ENCODE results near the gene DRC1.
"Not testable (repeated sequence)": the region's sequence is repeated elsewhere in the genome, so short reads cannot be mapped to it uniquely, and the experiment has no call there.

DRC1 gene

GRCh38 chr2:26465981-26466471 lies 64.3 kb downstream of the DRC1 start:
- no peak overlapping the region for H3K27ac ChIP-seq (ENCODE audit: low read depth, low read length)

GRCh38 chr2:26466662-26467310 lies 65.1 kb downstream of the DRC1 start:
- H3K9me3 ChIP-seq (ENCODE audit: control insufficient read depth in 5 of 5, low read length in 5 of 5) = peaks cover 5 to 14% (median 11%) of the 10 kb centered on the region in 5 donors
- no peak overlapping the region for H3K27ac ChIP-seq (ENCODE audit: low read depth, low read length)
- H3K27me3 ChIP-seq (ENCODE audit: control insufficient read depth in 5 of 5, insufficient read depth in 4 of 5, low read length in 5 of 5) = no peaks in the 10 kb centered on the region
- H3K36me3 ChIP-seq (ENCODE audit: control insufficient read depth in 5 of 5, insufficient read depth in 5 of 5, low read length in 5 of 5) = peaks cover 0 to under 1% (median 0%) of the 10 kb centered on the region in 5 donors
- peaks cover 0 to 18% (median 12%) of the 10 kb centered on the region in 5 donors for H3K4me1 ChIP-seq (ENCODE audit: control insufficient read depth in 5 of 5, insufficient read depth in 5 of 5, low read length in 5 of 5)
- H3K9ac ChIP-seq (ENCODE audit: low read length in 5 of 5) = no peak overlapping the region
- H3K4me3 ChIP-seq (ENCODE audit: low read depth in 1 of 5, low read length in 5 of 5) = no peak overlapping the region

More at GRCh38 chr2:26465981-26466471, 64.3 kb downstream of the DRC1 start:
- Histone ChIP-seq H3K9ac (ENCODE audit: low read length in 5 of 5) (no peak overlapping the region), H3K4me1 (ENCODE audit: control insufficient read depth in 5 of 5, insufficient read depth in 5 of 5, low read length in 5 of 5) (peaks cover 0 to 18% (median 12%) of the 10 kb centered on the region in 5 donors), H3K36me3 (ENCODE audit: control insufficient read depth in 5 of 5, insufficient read depth in 5 of 5, low read length in 5 of 5) (no peaks in the 10 kb centered on the region), H3K9me3 (ENCODE audit: control insufficient read depth in 5 of 5, low read length in 5 of 5) (peaks cover 5 to 12% (median 9%) of the 10 kb centered on the region in 5 donors), H3K4me3 (ENCODE audit: low read depth in 1 of 5, low read length in 5 of 5) (no peak overlapping the region), H3K27me3 (ENCODE audit: control insufficient read depth in 5 of 5, insufficient read depth in 4 of 5, low read length in 5 of 5) (no peaks in the 10 kb centered on the region)

- H3K27me3 ChIP-seq (ENCODE audit: control insufficient read depth in 5 of 5, insufficient read depth in 4 of 5, low read length in 5 of 5); H3K36me3 ChIP-seq (ENCODE audit: control insufficient read depth in 5 of 5, insufficient read depth in 5 of 5, low read length in 5 of 5); H3K4me1 ChIP-seq (ENCODE audit: control insufficient read depth in 5 of 5, insufficient read depth in 5 of 5, low read length in 5 of 5); H3K4me3 ChIP-seq (ENCODE audit: low read depth in 1 of 5, low read length in 5 of 5); H3K9ac ChIP-seq (ENCODE audit: low read length in 5 of 5); H3K27ac ChIP-seq (ENCODE audit: low read depth, low read length): not testable (repeated sequence)
- H3K9me3 ChIP-seq (ENCODE audit: control insufficient read depth in 5 of 5, low read length in 5 of 5) = peaks cover 5 to 18% (median 11%) of the 10 kb centered on the region in 5 donors
Measured at GRCh38 chr2:26468544-26468943, 66.8 kb downstream of the DRC1 start.

- Histone ChIP-seq H3K36me3 (ENCODE audit: control insufficient read depth in 5 of 5, insufficient read depth in 5 of 5, low read length in 5 of 5) (peaks cover 0 to 4% (median 0%) of the 10 kb centered on the region in 5 donors), H3K4me3 (ENCODE audit: low read depth in 1 of 5, low read length in 5 of 5) (peak overlapping the region in 1 of 5 donors; percentile 3), H3K27me3 (ENCODE audit: control insufficient read depth in 5 of 5, insufficient read depth in 4 of 5, low read length in 5 of 5) (no peaks in the 10 kb centered on the region), H3K9me3 (ENCODE audit: control insufficient read depth in 5 of 5, low read length in 5 of 5) (peaks cover 5 to 18% (median 11%) of the 10 kb centered on the region in 5 donors), H3K27ac (ENCODE audit: low read depth, low read length) (no peak overlapping the region), H3K9ac (ENCODE audit: low read length in 5 of 5) (no peak overlapping the region), H3K4me1 (ENCODE audit: control insufficient read depth in 5 of 5, insufficient read depth in 5 of 5, low read length in 5 of 5) (peaks cover 0 to 4% (median 0%) of the 10 kb centered on the region in 5 donors)
Measured at GRCh38 chr2:26469092-26469710, 67.5 kb downstream of the DRC1 start.

- Histone ChIP-seq H3K27me3 (ENCODE audit: control insufficient read depth in 5 of 5, insufficient read depth in 4 of 5, low read length in 5 of 5) (no peaks in the 10 kb centered on the region), H3K9me3 (ENCODE audit: control insufficient read depth in 5 of 5, low read length in 5 of 5) (peaks cover 5 to 18% (median 11%) of the 10 kb centered on the region in 5 donors), H3K36me3 (ENCODE audit: control insufficient read depth in 5 of 5, insufficient read depth in 5 of 5, low read length in 5 of 5) (peaks cover 0 to 4% (median 0%) of the 10 kb centered on the region in 5 donors), H3K4me1 (ENCODE audit: control insufficient read depth in 5 of 5, insufficient read depth in 5 of 5, low read length in 5 of 5) (peaks cover 0 to 4% (median 0%) of the 10 kb centered on the region in 5 donors), H3K9ac (ENCODE audit: low read length in 5 of 5) (no peak overlapping the region), H3K27ac (ENCODE audit: low read depth, low read length) (no peak overlapping the region), H3K4me3 (ENCODE audit: low read depth in 1 of 5, low read length in 5 of 5) (no peak overlapping the region)
Measured at GRCh38 chr2:26469955-26470354, 68.2 kb downstream of the DRC1 start.

GRCh38 chr2:26470601-26471260 lies 69.0 kb downstream of the DRC1 start:
- Histone ChIP-seq H3K9me3 (ENCODE audit: control insufficient read depth in 5 of 5, low read length in 5 of 5) (peaks cover 5 to 18% (median 11%) of the 10 kb centered on the region in 5 donors), H3K36me3 (ENCODE audit: control insufficient read depth in 5 of 5, insufficient read depth in 5 of 5, low read length in 5 of 5) (peaks cover 0 to 4% (median 0%) of the 10 kb centered on the region in 5 donors), H3K27me3 (ENCODE audit: control insufficient read depth in 5 of 5, insufficient read depth in 4 of 5, low read length in 5 of 5) (no peaks in the 10 kb centered on the region), H3K9ac (ENCODE audit: low read length in 5 of 5) (no peak overlapping the region), H3K4me1 (ENCODE audit: control insufficient read depth in 5 of 5, insufficient read depth in 5 of 5, low read length in 5 of 5) (peaks cover 0 to 4% (median 0%) of the 10 kb centered on the region in 5 donors), H3K27ac (ENCODE audit: low read depth, low read length) (no peak overlapping the region), H3K4me3 (ENCODE audit: low read depth in 1 of 5, low read length in 5 of 5) (no peak overlapping the region)

- Histone ChIP-seq H3K4me1 (ENCODE audit: control insufficient read depth in 5 of 5, insufficient read depth in 5 of 5, low read length in 5 of 5) (peaks cover 0 to 4% (median 0%) of the 10 kb centered on the region in 5 donors), H3K9ac (ENCODE audit: low read length in 5 of 5) (no peak overlapping the region), H3K27me3 (ENCODE audit: control insufficient read depth in 5 of 5, insufficient read depth in 4 of 5, low read length in 5 of 5) (no peaks in the 10 kb centered on the region), H3K9me3 (ENCODE audit: control insufficient read depth in 5 of 5, low read length in 5 of 5) (peaks cover 5 to 18% (median 11%) of the 10 kb centered on the region in 5 donors), H3K4me3 (ENCODE audit: low read depth in 1 of 5, low read length in 5 of 5) (no peak overlapping the region), H3K36me3 (ENCODE audit: control insufficient read depth in 5 of 5, insufficient read depth in 5 of 5, low read length in 5 of 5) (peaks cover 0 to 4% (median 0%) of the 10 kb centered on the region in 5 donors), H3K27ac (ENCODE audit: low read depth, low read length) (no peak overlapping the region)
Measured at GRCh38 chr2:26471289-26471688, 69.6 kb downstream of the DRC1 start.

GRCh38 chr2:26471766-26472706 lies 70.3 kb downstream of the DRC1 start:
- Histone ChIP-seq H3K27ac (ENCODE audit: low read depth, low read length) (no peak overlapping the region), H3K9me3 (ENCODE audit: control insufficient read depth in 5 of 5, low read length in 5 of 5) (peaks cover 5 to 18% (median 11%) of the 10 kb centered on the region in 5 donors), H3K4me1 (ENCODE audit: control insufficient read depth in 5 of 5, insufficient read depth in 5 of 5, low read length in 5 of 5) (no peaks in the 10 kb centered on the region), H3K4me3 (ENCODE audit: low read depth in 1 of 5, low read length in 5 of 5) (no peak overlapping the region), H3K27me3 (ENCODE audit: control insufficient read depth in 5 of 5, insufficient read depth in 4 of 5, low read length in 5 of 5) (no peaks in the 10 kb centered on the region), H3K36me3 (ENCODE audit: control insufficient read depth in 5 of 5, insufficient read depth in 5 of 5, low read length in 5 of 5) (peaks cover 0 to 4% (median 0%) of the 10 kb centered on the region in 5 donors), H3K9ac (ENCODE audit: low read length in 5 of 5) (no peak overlapping the region)
